Hepatocyte (in vitro differentiated cells): ENCODE data around the gene CHRNA4. TPM values are rescaled to one million over a fixed set of nuclear protein-coding genes. Genes with fewer than 3 reads are reported as not detected.

Experiments
- DNase-seq: peaks from one replicate; pipeline ENCODE4 v3.0.0-alpha.2; 2016; ENCODE audit warnings: low spot score
- H2AFZ ChIP-seq: fragments of 200-600 bp; sonication (generic); 2 replicates; pipeline ENCODE4 v1.6.0; 2016; ENCODE audit warnings: antibody characterized with exemption, mild to moderate bottlenecking
- H3K27ac ChIP-seq: fragments of 200-600 bp; sonication (generic); 2 replicates; pipeline ENCODE4 v1.5.1; 2016; ENCODE audit warnings: mild to moderate bottlenecking
- H3K27me3 ChIP-seq: fragments of 200-600 bp; sonication (generic); 2 replicates; pipeline ENCODE4 v1.6.1; 2016
- H3K36me3 ChIP-seq: fragments of 200-600 bp; sonication (generic); replicated peaks from 2 replicates; pipeline ENCODE4 v1.5.1; 2016; ENCODE audit warnings: low read depth; ENCODE audit not compliant: insufficient read depth
- H3K4me1 ChIP-seq: fragments of 200-600 bp; sonication (generic); 2 replicates; pipeline ENCODE4 v1.5.1; 2016; ENCODE audit warnings: mild to moderate bottlenecking, moderate library complexity; ENCODE audit not compliant: insufficient read depth
- H3K4me2 ChIP-seq: fragments of 200-600 bp; sonication (generic); 2 replicates; pipeline ENCODE4 v1.6.0; 2016
- H3K4me3 ChIP-seq: fragments of 200-600 bp; sonication (generic); 2 replicates; pipeline ENCODE4 v1.5.1; 2016; ENCODE audit warnings: mild to moderate bottlenecking
- H3K79me2 ChIP-seq: fragments of 200-600 bp; sonication (generic); 2 replicates; pipeline ENCODE4 v1.6.0; 2017; ENCODE audit warnings: mild to moderate bottlenecking
- H3K9me2 ChIP-seq: fragments of 200-600 bp; sonication (generic); replicated peaks from 2 replicates; pipeline ENCODE4 v1.6.0; 2017; ENCODE audit warnings: mild to moderate bottlenecking; ENCODE audit not compliant: insufficient read depth
- H3K9me3 ChIP-seq: fragments of 200-600 bp; sonication (generic); 2 replicates; pipeline ENCODE4 v1.5.1; 2016; ENCODE audit warnings: low read depth, mild to moderate bottlenecking
- H4K20me1 ChIP-seq: fragments of 200-600 bp; sonication (generic); 2 replicates; pipeline ENCODE4 v1.6.0; 2016; ENCODE audit warnings: mild to moderate bottlenecking; ENCODE audit not compliant: insufficient read depth, poor library complexity, severe bottlenecking
- EZH2 ChIP-seq: fragments of 200-600 bp; sonication (generic); IDR thresholded peaks from 2 replicates; pipeline ENCODE4 v1.6.1; 2016; ENCODE audit warnings: antibody characterized with exemption, mild to moderate bottlenecking, borderline replicate concordance
- EZH2phosphoT487 ChIP-seq: fragments of 200-600 bp; sonication (generic); IDR thresholded peaks from one replicate; pipeline ENCODE4 v1.6.1; 2018; ENCODE audit warnings: antibody characterized with exemption, mild to moderate bottlenecking, low read depth, moderate library complexity; ENCODE audit not compliant: unreplicated experiment, severe bottlenecking
- WGBS: methylation state at CpG from one replicate; pipeline ENCODE4 v1.1.6; 2016; ENCODE audit warnings: low lambda C conversion rate; ENCODE audit errors: missing lambda C conversion rate; 5-methylcytosine and 5-hydroxymethylcytosine counted together
- polyA plus RNA-seq: library from polyadenylated mRNA; unstranded; fragments of >200 nt; fragmentation: Nextera tagmentation; extraction: Ambion mirVana; gene quantifications from 2 replicates; pipeline ENCODE4 v1.2.1, GENCODE V29; 2016
- total RNA-seq: library from RNA; depleted of rRNA; stranded (reverse); fragments of >200 nt; gene quantifications from 2 replicates; pipeline ENCODE4 v1.2.3, GENCODE V29; 2014
- TF ChIP-seq, protein P1 (sequence below): fragments of 200-600 bp; sonication (generic); IDR thresholded peaks from 2 replicates; pipeline ENCODE4 v1.5.1; 2016; ENCODE audit warnings: antibody characterized with exemption, mild to moderate bottlenecking; ENCODE audit not compliant: poor library complexity

The CHRNA4 gene
- total and polyA plus RNA-seq, 2 experiments from 2014 or later = 0.25 TPM; not detected in 1

DNA sequence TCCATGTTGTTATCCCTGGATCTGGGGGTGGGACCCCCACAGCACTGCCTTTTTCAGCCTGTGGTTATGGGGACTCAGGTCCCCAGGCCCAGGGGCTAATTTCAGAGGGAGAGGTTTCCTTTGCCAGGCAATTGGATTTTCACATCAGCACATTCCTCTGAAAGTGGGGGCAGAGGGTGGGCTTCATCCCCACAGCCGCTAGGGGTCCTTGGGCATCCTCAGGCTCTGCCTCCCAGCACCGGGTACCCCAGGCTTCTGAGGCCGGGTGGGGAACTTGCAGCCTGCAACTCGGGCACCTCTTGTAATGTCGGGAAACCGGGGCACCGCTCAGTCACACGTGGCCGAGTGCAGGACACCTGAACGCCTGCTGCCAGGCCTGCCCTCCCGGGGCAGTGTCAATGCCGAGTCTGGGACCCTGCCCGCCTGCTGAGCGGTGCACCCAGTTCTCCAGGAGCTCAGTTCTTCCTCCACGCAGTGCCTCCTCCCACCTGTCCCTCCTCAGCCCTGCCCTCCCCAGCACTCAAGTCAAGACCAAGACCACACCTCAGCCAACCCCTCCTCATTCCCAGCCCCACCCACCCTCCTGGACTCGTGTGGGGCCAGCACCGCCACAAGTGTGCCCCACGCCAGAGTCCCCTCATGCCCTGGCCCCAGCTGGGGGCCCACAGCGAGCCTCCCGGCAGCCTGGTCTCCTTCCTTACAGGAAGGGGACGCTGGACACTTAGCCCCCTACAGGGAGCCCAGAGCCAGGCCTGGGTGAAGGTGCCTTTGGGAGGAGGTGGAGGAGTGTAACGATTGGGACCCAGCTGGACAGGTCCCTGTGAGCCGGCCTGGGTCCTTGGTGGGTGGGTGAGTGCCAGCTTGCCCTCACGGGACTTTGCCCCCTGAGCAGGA is 8.8 kb upstream of the CHRNA4 start:
- no peaks in the 10 kb centered on the region for H3K27me3 ChIP-seq

DNA sequence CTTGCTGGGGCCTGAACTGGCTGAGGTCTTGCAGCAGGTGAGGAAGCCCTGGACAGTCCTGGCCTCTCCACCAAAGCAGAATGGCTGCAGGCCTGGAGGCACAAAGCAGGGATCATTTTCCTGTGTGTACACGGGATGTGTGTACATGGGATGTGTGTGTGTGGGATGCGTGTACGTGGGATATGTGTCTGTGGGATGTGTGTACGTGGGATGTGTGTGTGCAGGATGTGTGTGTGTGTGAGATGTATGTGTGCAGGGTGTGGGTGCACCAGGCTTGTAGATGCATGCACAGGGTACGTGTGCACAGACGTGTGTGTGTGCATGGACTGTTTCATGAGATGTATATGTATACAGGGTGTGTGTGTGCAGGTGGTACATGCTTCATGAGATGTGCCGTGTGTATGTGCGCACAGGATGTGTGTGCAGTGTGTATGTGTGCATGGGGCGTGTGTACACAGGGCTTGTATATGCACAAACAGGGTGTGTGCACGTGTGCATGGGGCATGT is 7.9 kb upstream of the CHRNA4 start:
- TF ChIP-seq EZH2 = no peak
- TF ChIP-seq EZH2phosphoT487 = no peak
- TF ChIP-seq, protein P1, sequence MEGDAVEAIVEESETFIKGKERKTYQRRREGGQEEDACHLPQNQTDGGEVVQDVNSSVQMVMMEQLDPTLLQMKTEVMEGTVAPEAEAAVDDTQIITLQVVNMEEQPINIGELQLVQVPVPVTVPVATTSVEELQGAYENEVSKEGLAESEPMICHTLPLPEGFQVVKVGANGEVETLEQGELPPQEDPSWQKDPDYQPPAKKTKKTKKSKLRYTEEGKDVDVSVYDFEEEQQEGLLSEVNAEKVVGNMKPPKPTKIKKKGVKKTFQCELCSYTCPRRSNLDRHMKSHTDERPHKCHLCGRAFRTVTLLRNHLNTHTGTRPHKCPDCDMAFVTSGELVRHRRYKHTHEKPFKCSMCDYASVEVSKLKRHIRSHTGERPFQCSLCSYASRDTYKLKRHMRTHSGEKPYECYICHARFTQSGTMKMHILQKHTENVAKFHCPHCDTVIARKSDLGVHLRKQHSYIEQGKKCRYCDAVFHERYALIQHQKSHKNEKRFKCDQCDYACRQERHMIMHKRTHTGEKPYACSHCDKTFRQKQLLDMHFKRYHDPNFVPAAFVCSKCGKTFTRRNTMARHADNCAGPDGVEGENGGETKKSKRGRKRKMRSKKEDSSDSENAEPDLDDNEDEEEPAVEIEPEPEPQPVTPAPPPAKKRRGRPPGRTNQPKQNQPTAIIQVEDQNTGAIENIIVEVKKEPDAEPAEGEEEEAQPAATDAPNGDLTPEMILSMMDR = no peak
- Histone ChIP-seq H3K4me2 (no peak overlapping the region), H3K9me3 (no peaks in the 10 kb centered on the region), H3K79me2 (no peaks in the 10 kb centered on the region), H3K27ac (no peak overlapping the region), H3K9me2 (no peaks in the 10 kb centered on the region), H3K4me3 (no peak overlapping the region), H3K27me3 (no peaks in the 10 kb centered on the region), H2AFZ (no peak overlapping the region), H3K36me3 (no peaks in the 10 kb centered on the region), H4K20me1 (no peaks in the 10 kb centered on the region), H3K4me1 (no peaks in the 10 kb centered on the region)
- WGBS = 93% methylated on average over 10 of the region's 10 CpGs
- no peak for DNase-seq

More for the DNA sequence above, 8.8 kb upstream of the CHRNA4 start:
- no peaks in the 10 kb centered on the region for H3K9me2 ChIP-seq
- no peak for DNase-seq
- no peak for TF ChIP-seq EZH2
- TF ChIP-seq, protein P1 = no peak
- no peak for TF ChIP-seq EZH2phosphoT487
- no peak overlapping the region for H3K27ac ChIP-seq
- H3K36me3 ChIP-seq = no peaks in the 10 kb centered on the region
- H3K9me3 ChIP-seq = no peaks in the 10 kb centered on the region
- no peak overlapping the region for H3K4me2 ChIP-seq
- 85% methylated on average over 16 of the region's 24 CpGs for WGBS
- H3K4me1 ChIP-seq = peaks cover 4% of the 10 kb centered on the region
- H3K4me3 ChIP-seq = no peak overlapping the region
- no peaks in the 10 kb centered on the region for H4K20me1 ChIP-seq
- no peak overlapping the region for H2AFZ ChIP-seq
- no peaks in the 10 kb centered on the region for H3K79me2 ChIP-seq

DNA sequence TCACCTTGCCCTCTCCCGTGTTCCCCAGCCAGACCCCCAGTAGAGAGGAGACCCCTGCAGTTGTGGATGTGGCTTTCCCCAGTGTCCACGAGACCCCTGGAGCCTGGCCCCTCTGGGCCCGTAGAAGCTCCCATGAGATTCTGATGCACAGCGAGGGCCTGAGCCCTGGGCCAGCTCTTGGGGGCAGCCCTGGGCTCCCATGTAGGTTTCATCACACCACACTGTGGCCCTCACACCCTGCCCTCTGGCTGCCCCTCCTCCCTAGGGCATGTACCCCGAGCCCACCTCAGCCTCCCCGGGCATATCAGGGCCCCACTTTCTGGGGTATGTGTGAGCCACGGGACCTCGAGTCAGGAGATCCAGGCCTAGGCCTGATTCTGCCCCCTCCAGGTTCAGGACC is 7.0 kb upstream of the CHRNA4 start:
- H3K4me2 ChIP-seq = no peak overlapping the region
- WGBS = 88% methylated on average over 8 of the region's 8 CpGs
- no peaks in the 10 kb centered on the region for H3K9me3 ChIP-seq
- no peaks in the 10 kb centered on the region for H3K79me2 ChIP-seq
- no peaks in the 10 kb centered on the region for H4K20me1 ChIP-seq
- no peaks in the 10 kb centered on the region for H3K9me2 ChIP-seq
- no peak overlapping the region for H2AFZ ChIP-seq
- H3K27ac ChIP-seq = no peak overlapping the region
- TF ChIP-seq EZH2phosphoT487 (no peak), EZH2 (no peak)
- TF ChIP-seq, protein P1 = no peak
- H3K27me3 ChIP-seq = peaks cover 3% of the 10 kb centered on the region
- no peak overlapping the region for H3K4me3 ChIP-seq
- no peaks in the 10 kb centered on the region for H3K36me3 ChIP-seq
- no peak for DNase-seq
- no peaks in the 10 kb centered on the region for H3K4me1 ChIP-seq
